H9 (cell line): ENCODE measurements around the gene OGDH. TPM values are rescaled to one million over a fixed set of nuclear protein-coding genes. Genes with fewer than 3 reads are reported as not detected.

ENCODE experiments used
- DNase-seq: peaks from one replicate; pipeline ENCODE4 v3.0.0-alpha.2; 2017
- H2AFZ ChIP-seq: one replicate; pipeline ENCODE4 v1.6.1; 2013; ENCODE audit warnings: mild to moderate bottlenecking, low read length, control low read depth, moderate library complexity
- H2AK5ac ChIP-seq: 2 replicates; pipeline ENCODE4 v1.6.1; 2013; ENCODE audit warnings: low read length, control low read depth, mixed read lengths; ENCODE audit not compliant: insufficient read length
- H2BK120ac ChIP-seq: one replicate; pipeline ENCODE4 v1.6.1; 2013; ENCODE audit warnings: low read depth, mild to moderate bottlenecking, low read length, control low read depth, inconsistent platforms; ENCODE audit not compliant: poor library complexity, severe bottlenecking
- H2BK12ac ChIP-seq: 2 replicates; pipeline ENCODE4 v1.6.1; 2013; ENCODE audit warnings: low read length, control low read depth, mixed read lengths, low read depth; ENCODE audit not compliant: insufficient read length
- H2BK15ac ChIP-seq: 2 replicates; pipeline ENCODE4 v1.6.1; 2013; ENCODE audit warnings: low read depth, low read length, control low read depth
- H2BK20ac ChIP-seq: one replicate; pipeline ENCODE4 v1.6.1; 2013; ENCODE audit warnings: low read depth, mild to moderate bottlenecking, low read length, control low read depth, inconsistent platforms; ENCODE audit not compliant: poor library complexity, severe bottlenecking
- H2BK5ac ChIP-seq: 2 replicates; pipeline ENCODE4 v1.6.1; 2013; ENCODE audit warnings: low read length, control low read depth, mixed read lengths; ENCODE audit not compliant: insufficient read length
- H3K14ac ChIP-seq: 2 replicates; pipeline ENCODE4 v1.6.1; 2013; ENCODE audit warnings: low read length, control low read depth; ENCODE audit not compliant: insufficient read depth
- H3K18ac ChIP-seq: 2 replicates; pipeline ENCODE4 v1.6.1; 2013; ENCODE audit warnings: low read depth, mild to moderate bottlenecking, mixed read lengths, low read length, control low read depth; ENCODE audit not compliant: insufficient read length
- H3K23ac ChIP-seq: 2 replicates; pipeline ENCODE4 v1.6.1; 2013; ENCODE audit warnings: low read length, control low read depth, mixed read lengths, low read depth; ENCODE audit not compliant: insufficient read length
- H3K23me2 ChIP-seq: 2 replicates; pipeline ENCODE4 v1.6.1; 2013; ENCODE audit warnings: low read depth, mild to moderate bottlenecking, mixed read lengths, low read length, control low read depth; ENCODE audit not compliant: insufficient read length, poor library complexity, severe bottlenecking
- H3K27ac ChIP-seq: 2 replicates; pipeline ENCODE4 v1.5.1; 2013; ENCODE audit warnings: low read length, control low read depth, mixed read lengths, low read depth; ENCODE audit not compliant: insufficient read length
- H3K27me3 ChIP-seq: 2 replicates; pipeline ENCODE4 v1.6.1; 2013; ENCODE audit warnings: low read length, control low read depth, inconsistent platforms; ENCODE audit not compliant: insufficient read depth
- H3K4ac ChIP-seq: 2 replicates; pipeline ENCODE4 v1.6.1; 2013; ENCODE audit warnings: low read depth, mild to moderate bottlenecking, control low read depth, inconsistent platforms, low read length, moderate library complexity
- H3K4me1 ChIP-seq: 2 replicates; pipeline ENCODE4 v1.6.1; 2013; ENCODE audit warnings: low read length, control low read depth, inconsistent platforms; ENCODE audit not compliant: insufficient read depth
- H3K4me2 ChIP-seq: 2 replicates; pipeline ENCODE4 v1.6.1; 2013; ENCODE audit warnings: low read length, control low read depth, mixed read lengths; ENCODE audit not compliant: insufficient read length, insufficient read depth
- H3K56ac ChIP-seq: 2 replicates; pipeline ENCODE4 v1.6.1; 2013; ENCODE audit warnings: low read depth, mild to moderate bottlenecking, mixed read lengths, low read length, control low read depth; ENCODE audit not compliant: insufficient read length
- H3K79me1 ChIP-seq: 2 replicates; pipeline ENCODE4 v1.6.1; 2013; ENCODE audit warnings: low read depth, mild to moderate bottlenecking, moderate library complexity, low read length, control low read depth, inconsistent platforms; ENCODE audit not compliant: insufficient read depth, poor library complexity, severe bottlenecking
- H3K79me2 ChIP-seq: 2 replicates; pipeline ENCODE4 v1.6.1; 2013; ENCODE audit warnings: low read length, control low read depth, inconsistent platforms; ENCODE audit not compliant: insufficient read depth
- H3K9ac ChIP-seq: 2 replicates; pipeline ENCODE4 v1.6.1; 2013; ENCODE audit warnings: low read length, control low read depth, mixed read lengths; ENCODE audit not compliant: insufficient read length; ENCODE audit errors: extremely low read depth
- H3K9me3 ChIP-seq: one replicate; pipeline ENCODE4 v1.6.1; 2013; ENCODE audit warnings: low read depth, low read length, inconsistent platforms; ENCODE audit not compliant: control insufficient read depth
- H3T11ph ChIP-seq: one replicate; pipeline ENCODE4 v1.6.1; 2013; ENCODE audit warnings: mild to moderate bottlenecking, low read length, control low read depth, inconsistent platforms
- H4K20me1 ChIP-seq: one replicate; pipeline ENCODE4 v1.6.1; 2013; ENCODE audit not compliant: control insufficient read depth, insufficient read length, insufficient read depth
- H4K5ac ChIP-seq: 2 replicates; pipeline ENCODE4 v1.6.1; 2013; ENCODE audit warnings: low read depth, mild to moderate bottlenecking, mixed read lengths, low read length, control low read depth; ENCODE audit not compliant: insufficient read length
- H4K8ac ChIP-seq: replicated peaks from 2 replicates; pipeline ENCODE4 v1.6.1; 2013; ENCODE audit warnings: low read length, control low read depth, mixed read lengths, low read depth; ENCODE audit not compliant: insufficient read length
- H4K91ac ChIP-seq: 2 replicates; pipeline ENCODE4 v1.6.1; 2013; ENCODE audit warnings: low read depth, mild to moderate bottlenecking, moderate library complexity, mixed read lengths, low read length, control low read depth; ENCODE audit not compliant: insufficient read length
- H3K27ac Mint-ChIP-seq, 3 experiments: 2 replicates in 2 of 3; 3 replicates in 1 of 3; pipeline ENCODE4 v1.8.0; 2020 to 2021; ENCODE audit warnings: mixed read lengths in 3 of 3, mild to moderate bottlenecking in 1 of 3, moderate library complexity in 1 of 3
- H3K27me3 Mint-ChIP-seq: 2 replicates; pipeline ENCODE4 v1.8.0; 2021; ENCODE audit warnings: low read depth, mild to moderate bottlenecking, moderate library complexity, mixed read lengths
- H3K36me3 Mint-ChIP-seq, 3 experiments: 2 replicates in 2 of 3; 3 replicates in 1 of 3; pipeline ENCODE4 v1.8.0; 2020 to 2021; ENCODE audit warnings: low read depth in 3 of 3, mixed read lengths in 3 of 3; ENCODE audit not compliant: insufficient read depth in 1 of 3
- H3K4me1 Mint-ChIP-seq, 2 experiments: 2 replicates each; pipeline ENCODE4 v1.8.0; 2020; ENCODE audit warnings: mixed read lengths in 2 of 2
- H3K4me3 Mint-ChIP-seq, 2 experiments: 2 replicates in 1 of 2; 3 replicates in 1 of 2; pipeline ENCODE4 v1.8.0; 2020 to 2021; ENCODE audit warnings: mild to moderate bottlenecking in 2 of 2, mixed read lengths in 2 of 2, moderate library complexity in 1 of 2
- H3K9me3 Mint-ChIP-seq, 2 experiments: 2 replicates in 1 of 2; 3 replicates in 1 of 2; pipeline ENCODE4 v1.8.0; 2020; ENCODE audit warnings: mild to moderate bottlenecking in 2 of 2, mixed read lengths in 2 of 2, moderate library complexity in 1 of 2
- CTCF ChIP-seq: fragments of 200-600 bp; sonication (generic); conservative IDR thresholded peaks from 3 replicates; pipeline ENCODE4 v1.8.0; 2021; ENCODE audit warnings: antibody characterized with exemption, mild to moderate bottlenecking
- WGBS: extraction: QIAGEN DNeasy Blood & Tissue Kit; methylation state at CpG from one replicate; pipeline ENCODE4 v1.1.7; 2013; ENCODE audit warnings: missing lambda C conversion rate, low lambda C conversion rate, mixed read lengths; ENCODE audit not compliant: insufficient read length; ENCODE audit errors: extremely low coverage; 5-methylcytosine and 5-hydroxymethylcytosine counted together
- total RNA-seq: library from RNA; stranded (reverse); gene quantifications from 2 replicates; pipeline ENCODE4 v1.2.1, GENCODE V29; 2021

Gene OGDH
- total RNA-seq, 1 experiment from 2014 or later, result 77.3 TPM

- WGBS, result no CpG with 5 or more reads among the region's 2 CpGs
- no peak overlapping the region for H3K4ac ChIP-seq
- no peak for TF ChIP-seq CTCF
- Mint-ChIP-seq H3K36me3 (peaks cover 4 to 11% (median 10%) of the 10 kb centered on the region in 3 experiments), H3K27me3 (peaks cover 8% of the 10 kb centered on the region), H3K9me3 (no peaks in the 10 kb centered on the region; a peak in 1 of 5 replicates), H3K4me3 (peak overlapping the region; percentile 91 to 94; a peak in 3 of 5 replicates), H3K27ac (no peak overlapping the region), H3K4me1 (peaks cover 9 to 19% of the 10 kb centered on the region in 2 experiments)
- no peak overlapping the region for H2BK120ac ChIP-seq
- H3K23me2 ChIP-seq, result peaks cover 4% of the 10 kb centered on the region
- H2BK20ac ChIP-seq, result no peak overlapping the region
- H3K9me3 ChIP-seq, result no peaks in the 10 kb centered on the region
- H4K5ac ChIP-seq, result no peak overlapping the region
- H2AFZ ChIP-seq, result no peak overlapping the region
- H3K79me1 ChIP-seq, result peaks cover 3% of the 10 kb centered on the region
- no peak overlapping the region for H2BK5ac ChIP-seq
- H3K27me3 ChIP-seq, result no peaks in the 10 kb centered on the region
- no peak overlapping the region for H3K9ac ChIP-seq
- H2AK5ac ChIP-seq, result no peak overlapping the region
- no peak overlapping the region for H2BK12ac ChIP-seq
- no peak overlapping the region for H3K56ac ChIP-seq
- H3K79me2 ChIP-seq, result peaks cover 15% of the 10 kb centered on the region; the same call in 1 of the 2 replicates
- H3K23ac ChIP-seq, result no peak overlapping the region
- H4K8ac ChIP-seq, result no peak overlapping the region
- H3K18ac ChIP-seq, result no peak overlapping the region
- no peak overlapping the region for H2BK15ac ChIP-seq
- no peak overlapping the region for H3K27ac ChIP-seq
- no peak overlapping the region for H3K4me2 ChIP-seq
- H4K91ac ChIP-seq, result no peak overlapping the region
- no peak for DNase-seq
- H4K20me1 ChIP-seq, result no peaks in the 10 kb centered on the region
- H3T11ph ChIP-seq, result no peak overlapping the region
- no peak overlapping the region for H3K14ac ChIP-seq
- H3K4me1 ChIP-seq, result no peaks in the 10 kb centered on the region; the same call in 1 of the 2 replicates
These were observed 1.5 kb upstream of the OGDH start for GRCh38 chr7:44604941-44605340.
